NCI-H2196 (cell line): ENCODE measurements around the gene RNFT1.
"Not testable (repeated sequence)": the region's sequence is repeated elsewhere in the genome, so short reads cannot be mapped to it uniquely, and the experiment has no call there.

Experiments
- DNase-seq: peaks from one replicate; lab custom pipeline; 2025; ENCODE audit not compliant: unreplicated experiment; lab: John Stamatoyannopoulos, UW

Gene RNFT1, protein sequence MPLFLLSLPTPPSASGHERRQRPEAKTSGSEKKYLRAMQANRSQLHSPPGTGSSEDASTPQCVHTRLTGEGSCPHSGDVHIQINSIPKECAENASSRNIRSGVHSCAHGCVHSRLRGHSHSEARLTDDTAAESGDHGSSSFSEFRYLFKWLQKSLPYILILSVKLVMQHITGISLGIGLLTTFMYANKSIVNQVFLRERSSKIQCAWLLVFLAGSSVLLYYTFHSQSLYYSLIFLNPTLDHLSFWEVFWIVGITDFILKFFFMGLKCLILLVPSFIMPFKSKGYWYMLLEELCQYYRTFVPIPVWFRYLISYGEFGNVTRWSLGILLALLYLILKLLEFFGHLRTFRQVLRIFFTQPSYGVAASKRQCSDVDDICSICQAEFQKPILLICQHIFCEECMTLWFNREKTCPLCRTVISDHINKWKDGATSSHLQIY

GRCh38 chr17:59964482-59965328, at the start of gene RNFT1:
Gene RNFT1, minus strand, starts transcription at chr17:59964740. Its CDS starts 77 bp downstream, at chr17:59964663.
- peak; percentile 93 for DNase-seq

DNA sequence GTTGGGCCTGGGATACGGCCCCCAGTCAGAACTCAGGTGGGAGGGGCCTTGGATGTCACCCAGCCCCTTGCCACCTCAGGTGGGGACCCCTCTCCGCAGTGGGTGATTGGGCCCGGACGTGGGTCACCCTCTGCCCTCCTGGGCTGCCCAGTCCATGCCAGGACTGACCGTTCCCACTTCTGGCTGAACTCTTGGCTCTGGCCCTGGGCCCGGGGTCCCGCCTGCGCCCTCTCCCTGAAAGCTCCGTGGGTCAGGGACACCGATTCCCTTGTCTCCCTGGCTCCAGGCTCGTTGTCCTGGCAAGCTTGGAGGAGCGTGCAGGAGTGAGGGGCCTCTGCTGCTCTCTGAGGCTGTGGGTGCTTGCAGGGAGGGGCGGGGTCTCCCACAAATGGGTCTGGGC, 44.8 kb upstream of the RNFT1 start:
- not testable (repeated sequence) for DNase-seq

GRCh38 chr17:60008377-60008776, 43.8 kb upstream of the RNFT1 start:
- not testable (repeated sequence) for DNase-seq

- DNase-seq = no peak
Measured at GRCh38 chr17:60006160-60006559, 41.6 kb upstream of the RNFT1 start.

DNA sequence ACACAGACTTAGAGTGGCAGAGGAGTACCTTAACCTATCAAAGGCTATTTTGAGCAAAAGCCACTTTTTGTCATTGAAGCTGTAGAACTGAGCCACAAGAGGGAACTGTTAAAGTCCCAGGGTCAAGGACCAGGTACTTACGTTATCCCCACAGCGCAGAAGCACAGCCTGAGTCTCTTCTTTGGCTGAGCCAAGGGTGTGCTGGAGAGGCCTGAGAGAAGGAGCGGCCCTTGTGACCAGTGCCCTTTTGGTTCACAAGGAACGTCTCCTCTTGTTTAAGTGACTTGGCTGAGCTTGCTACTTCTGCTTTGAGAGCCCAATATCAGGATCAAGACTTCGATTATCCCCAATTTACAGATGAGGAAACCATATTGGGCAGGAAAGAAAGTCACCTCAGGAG, 40.0 kb upstream of the RNFT1 start:
- DNase-seq = not testable (repeated sequence)

DNA sequence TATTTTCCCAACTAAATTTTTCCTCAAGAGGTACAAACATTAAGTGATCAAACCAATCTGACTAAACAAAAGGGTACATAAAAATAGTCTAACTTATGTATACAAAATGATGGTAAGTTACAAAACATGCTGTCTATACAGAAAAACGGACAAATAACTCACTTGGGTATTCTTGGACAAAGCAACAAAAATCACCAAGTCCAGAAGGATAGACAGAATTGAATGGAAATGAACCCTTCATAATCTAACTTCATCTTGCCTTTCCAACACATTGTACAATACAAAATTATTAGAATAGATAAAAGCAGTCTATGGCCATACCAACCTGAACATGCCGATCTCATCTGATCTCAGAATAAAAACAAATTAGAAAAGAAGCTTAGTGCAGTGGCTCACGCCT, 37.9 kb upstream of the RNFT1 start:
- DNase-seq = not testable (repeated sequence)

- DNase-seq = not testable (repeated sequence)
Measured at GRCh38 chr17:59996608-59997007, 32.1 kb upstream of the RNFT1 start.

DNA sequence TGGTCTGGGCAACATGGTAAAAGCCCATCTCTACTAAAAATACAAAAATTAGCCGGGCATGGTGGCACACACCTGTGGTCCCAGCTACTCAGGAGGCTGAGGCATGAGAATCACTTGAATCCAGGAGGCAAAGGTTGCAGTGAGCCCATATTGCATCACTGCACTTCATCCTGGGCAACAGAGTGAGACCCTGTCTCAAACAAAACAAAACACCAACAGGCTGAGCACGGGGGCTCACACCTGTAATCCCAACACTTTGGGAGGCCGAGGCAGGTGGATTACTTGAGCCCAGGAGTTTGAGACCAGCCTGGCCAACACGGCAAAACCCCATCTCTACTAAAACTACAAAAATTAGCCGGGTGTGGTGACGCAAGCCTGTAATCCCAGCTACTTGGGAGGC, 10.6 kb upstream of the RNFT1 start:
- DNase-seq = not testable (repeated sequence)

GRCh38 chr17:59973483-59973882, 8.9 kb upstream of the RNFT1 start:
- DNase-seq = not testable (repeated sequence)

DNA sequence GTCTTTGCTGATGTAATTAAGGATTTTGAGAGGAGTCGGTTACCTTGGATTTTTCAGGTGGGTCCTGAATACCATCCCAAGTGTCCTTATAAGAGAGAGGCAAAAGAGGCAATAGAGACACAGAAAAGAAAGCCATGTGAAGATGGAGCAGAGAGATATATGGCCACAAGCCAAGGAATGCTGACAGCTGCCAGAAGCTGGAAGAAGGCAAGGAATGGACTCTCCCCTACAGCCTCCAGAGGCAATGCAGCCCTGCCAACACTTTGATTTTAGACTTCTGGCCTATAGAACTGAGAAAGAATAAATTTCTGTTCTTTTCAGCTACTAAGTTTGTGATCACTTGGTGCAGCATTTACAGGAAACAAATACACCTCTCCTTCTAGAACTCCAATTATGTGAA, 8.2 kb upstream of the RNFT1 start:
- peak; percentile 12 for DNase-seq

GRCh38 chr17:59971771-59972170, 7.2 kb upstream of the RNFT1 start:
- not testable (repeated sequence) for DNase-seq

- DNase-seq = peak; percentile 17
Measured at GRCh38 chr17:59963738-59964481, 630 bp downstream of the RNFT1 start.

DNA sequence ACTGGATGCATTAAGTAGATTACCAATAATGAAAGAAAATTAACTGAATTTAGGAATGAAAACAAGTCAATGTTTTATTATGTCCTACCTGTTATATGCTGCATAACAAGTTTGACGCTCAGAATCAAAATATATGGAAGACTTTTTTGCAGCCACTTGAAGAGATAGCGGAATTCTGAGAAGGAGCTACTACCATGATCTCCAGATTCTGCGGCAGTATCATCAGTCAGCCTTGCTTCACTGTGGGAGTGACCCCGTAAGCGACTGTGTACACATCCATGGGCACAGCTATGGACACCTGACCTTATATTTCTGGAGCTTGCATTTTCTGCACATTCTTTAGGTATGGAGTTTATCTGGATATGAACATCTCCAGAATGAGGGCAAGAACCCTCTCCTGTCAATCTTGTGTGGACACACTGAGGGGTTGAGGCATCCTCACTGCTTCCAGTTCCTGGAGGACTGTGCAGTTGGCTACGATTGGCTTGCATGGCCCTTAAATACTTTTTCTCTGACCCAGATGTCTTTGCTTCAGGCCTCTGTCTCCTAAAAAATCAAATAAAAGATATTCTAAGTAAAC, 1.7 kb downstream of the RNFT1 start:
- DNase-seq = no peak

- not testable (repeated sequence) for DNase-seq
Measured at GRCh38 chr17:59959574-59959973, 5.0 kb downstream of the RNFT1 start.

- no peak for DNase-seq
Measured at GRCh38 chr17:59954856-59955255, 9.7 kb downstream of the RNFT1 start.

GRCh38 chr17:59950049-59950448, 14.5 kb downstream of the RNFT1 start:
- DNase-seq = no peak

GRCh38 chr17:59947310-59947709, 17.2 kb downstream of the RNFT1 start:
- DNase-seq = not testable (repeated sequence)

- DNase-seq = not testable (repeated sequence)
Measured at GRCh38 chr17:59946433-59946832, 18.1 kb downstream of the RNFT1 start.

DNA sequence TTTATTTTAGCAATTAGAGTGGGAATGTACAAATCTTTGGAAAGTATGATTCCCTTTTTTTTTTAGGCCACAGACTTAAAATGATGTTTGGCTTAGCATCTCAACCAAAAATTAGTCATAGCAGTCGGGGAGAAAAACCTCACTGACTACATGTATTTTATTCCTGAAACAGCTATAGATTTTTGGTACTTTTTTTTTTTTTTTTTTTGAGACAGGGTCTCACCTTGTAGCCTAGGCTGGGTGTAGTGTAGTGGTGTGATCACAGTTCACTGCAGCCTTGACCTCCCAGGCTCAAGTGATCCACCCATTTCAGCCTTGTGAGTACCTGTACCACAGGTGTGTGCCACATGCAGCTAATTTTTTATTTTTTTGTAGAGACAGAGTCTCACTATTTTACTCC, 23.4 kb downstream of the RNFT1 start:
- no peak for DNase-seq

DNA sequence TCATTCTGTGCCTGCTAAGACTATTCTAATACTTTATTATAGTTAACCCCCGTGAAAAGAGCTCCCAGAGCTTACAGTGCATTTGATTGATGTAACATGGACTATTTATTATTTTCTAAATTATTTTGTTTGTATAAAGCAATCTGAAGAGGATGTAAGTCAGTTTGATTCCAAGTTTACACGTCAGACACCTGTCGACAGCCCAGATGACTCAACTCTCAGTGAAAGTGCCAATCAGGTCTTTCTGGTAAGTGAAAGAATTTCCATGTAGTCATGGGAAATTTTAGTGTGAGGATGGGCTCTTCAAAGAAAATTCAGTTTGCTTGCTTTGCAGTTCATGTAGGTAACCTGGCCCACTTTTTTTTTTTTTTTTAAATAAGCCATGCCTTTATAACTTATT, 23.8 kb downstream of the RNFT1 start:
- not testable (repeated sequence) for DNase-seq

DNA sequence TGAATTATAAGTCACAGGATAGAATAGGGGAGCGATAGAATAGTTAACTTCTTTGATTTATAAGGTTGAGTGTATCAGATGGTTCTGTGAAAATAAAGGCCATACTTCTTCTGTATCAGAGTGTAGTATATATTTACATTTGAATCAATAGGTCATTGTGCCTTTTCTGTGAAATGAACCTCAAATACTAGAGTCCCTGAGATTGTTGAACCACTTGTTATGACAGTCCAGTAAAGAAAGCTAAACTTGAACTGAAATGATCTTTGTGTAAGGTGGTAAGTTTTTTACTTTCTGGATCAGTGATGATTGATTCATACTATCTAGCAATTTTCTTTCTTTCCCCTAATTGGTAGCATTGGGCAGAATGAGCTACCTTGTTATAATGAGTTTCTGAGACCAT, 31.2 kb downstream of the RNFT1 start:
- not testable (repeated sequence) for DNase-seq
